GM18505 (cell line): ENCODE results near the gene SOWAHC.

Experiments used
- ATAC-seq: cut with Tn5 transposase; IDR thresholded peaks from one replicate; pipeline ENCODE4 v1.9.1; 2021; ENCODE audit not compliant: unreplicated experiment
- POLR2A ChIP-seq: IDR thresholded peaks from 4 replicates; pipeline ENCODE4 v1.6.1; 2011; ENCODE audit warnings: borderline replicate concordance; ENCODE audit not compliant: insufficient read depth, insufficient read length; ENCODE audit errors: extremely low read depth

Gene SOWAHC

DNA sequence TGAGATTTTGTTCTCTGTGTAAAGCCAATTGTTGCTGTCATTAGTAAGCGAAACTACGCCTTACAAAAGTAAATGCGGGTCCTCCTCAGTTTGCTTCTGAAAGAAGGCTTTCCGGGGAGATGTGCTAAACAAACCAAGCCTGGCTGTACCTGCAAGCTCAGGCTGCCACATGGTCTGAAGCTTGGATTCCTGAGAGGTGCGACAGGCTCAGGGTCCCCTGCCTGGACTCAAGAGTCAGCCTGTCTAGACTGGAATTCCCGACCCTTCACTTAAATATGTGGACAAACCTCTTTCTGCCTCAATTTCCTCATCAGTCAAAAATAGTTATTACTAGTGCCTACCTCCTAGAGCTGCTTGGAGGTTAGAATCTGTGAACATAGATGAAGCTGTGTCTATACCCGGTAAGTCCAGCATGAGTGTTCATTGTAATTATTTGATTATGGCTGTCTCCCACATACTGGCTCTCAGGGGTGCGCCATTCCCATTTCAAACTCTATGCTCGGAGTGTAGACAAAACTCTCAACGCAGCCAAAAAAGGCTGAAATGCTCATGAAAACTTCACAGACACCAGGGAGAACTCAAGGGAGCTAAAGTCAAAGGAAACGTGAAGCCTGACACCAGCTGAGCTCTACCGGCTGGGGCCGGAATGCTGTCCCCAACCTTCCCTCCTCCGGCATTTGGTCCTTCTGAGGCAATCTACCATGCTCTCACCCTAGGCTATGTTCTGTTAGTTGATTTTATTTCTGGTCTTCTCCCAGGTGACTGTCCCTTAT is 31.4 kb downstream of the SOWAHC start:
- no peak for TF ChIP-seq POLR2A
- no peak for ATAC-seq

- ATAC-seq = no peak
- TF ChIP-seq POLR2A = no peak
Measured at GRCh38 chr2:109646961-109647360, 32.8 kb downstream of the SOWAHC start.

- ATAC-seq = no peak
- no peak for TF ChIP-seq POLR2A
Measured at GRCh38 chr2:109647636-109648035, 33.5 kb downstream of the SOWAHC start.

GRCh38 chr2:109648041-109648527 is 33.9 kb downstream of the SOWAHC start:
- no peak for ATAC-seq
- TF ChIP-seq POLR2A = no peak

- ATAC-seq = no peak
- no peak for TF ChIP-seq POLR2A
Measured at GRCh38 chr2:109649736-109650695, 35.9 kb downstream of the SOWAHC start.

DNA sequence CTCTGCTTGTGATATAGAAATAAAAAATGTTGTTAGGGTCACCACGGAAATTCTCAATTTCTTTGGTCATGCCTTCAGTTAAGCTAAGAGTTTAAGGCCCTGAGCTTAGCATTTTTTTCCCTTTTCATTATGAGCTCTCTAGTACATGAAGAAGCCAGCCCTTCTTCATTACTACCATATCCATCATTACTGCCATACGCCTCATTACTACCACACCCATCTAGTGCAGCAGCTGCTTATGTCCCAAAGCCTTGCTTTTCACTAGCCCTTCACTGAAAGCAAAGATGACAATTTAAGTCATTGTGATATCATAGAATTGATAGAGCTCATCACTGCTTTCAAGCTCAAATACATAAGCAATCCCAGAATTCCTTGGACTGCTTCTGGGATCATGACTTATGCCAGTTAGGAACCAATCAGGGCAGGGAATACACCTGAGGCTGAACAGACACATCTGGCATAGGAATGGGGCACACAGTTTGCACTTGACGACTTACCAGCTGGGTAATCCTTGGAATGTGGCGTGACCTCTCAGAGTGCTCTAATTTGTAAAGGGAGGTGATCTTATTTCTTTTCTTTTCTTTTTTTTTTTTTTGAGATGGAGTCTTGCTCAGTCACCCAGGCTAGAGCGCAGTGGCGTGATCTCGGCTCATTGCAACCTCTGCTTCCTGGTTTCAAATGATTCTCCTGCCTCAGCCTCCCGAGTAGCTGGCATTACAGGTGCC is 40.3 kb downstream of the SOWAHC start:
- TF ChIP-seq POLR2A = no peak
- no peak for ATAC-seq

DNA sequence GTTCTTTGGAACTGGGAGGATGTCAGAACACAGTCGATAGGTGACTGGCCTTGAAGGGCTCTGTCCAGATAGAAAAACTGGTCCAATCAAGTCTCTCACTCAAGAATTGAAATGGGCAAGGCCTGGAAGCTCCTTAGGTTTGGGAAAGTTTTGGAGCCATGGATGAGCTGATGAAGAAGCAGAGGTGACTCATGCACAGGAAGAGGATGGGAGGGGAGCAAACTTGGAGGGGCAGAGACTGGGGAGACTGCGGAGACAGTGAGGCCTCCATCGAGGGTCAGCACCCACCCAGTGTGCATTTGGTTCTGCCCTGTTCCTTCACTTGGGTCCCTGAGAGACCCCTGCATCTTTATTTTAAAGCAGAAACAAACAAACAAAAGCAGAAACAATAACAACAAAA is 41.1 kb downstream of the SOWAHC start:
- no peak for ATAC-seq
- TF ChIP-seq POLR2A = no peak

DNA sequence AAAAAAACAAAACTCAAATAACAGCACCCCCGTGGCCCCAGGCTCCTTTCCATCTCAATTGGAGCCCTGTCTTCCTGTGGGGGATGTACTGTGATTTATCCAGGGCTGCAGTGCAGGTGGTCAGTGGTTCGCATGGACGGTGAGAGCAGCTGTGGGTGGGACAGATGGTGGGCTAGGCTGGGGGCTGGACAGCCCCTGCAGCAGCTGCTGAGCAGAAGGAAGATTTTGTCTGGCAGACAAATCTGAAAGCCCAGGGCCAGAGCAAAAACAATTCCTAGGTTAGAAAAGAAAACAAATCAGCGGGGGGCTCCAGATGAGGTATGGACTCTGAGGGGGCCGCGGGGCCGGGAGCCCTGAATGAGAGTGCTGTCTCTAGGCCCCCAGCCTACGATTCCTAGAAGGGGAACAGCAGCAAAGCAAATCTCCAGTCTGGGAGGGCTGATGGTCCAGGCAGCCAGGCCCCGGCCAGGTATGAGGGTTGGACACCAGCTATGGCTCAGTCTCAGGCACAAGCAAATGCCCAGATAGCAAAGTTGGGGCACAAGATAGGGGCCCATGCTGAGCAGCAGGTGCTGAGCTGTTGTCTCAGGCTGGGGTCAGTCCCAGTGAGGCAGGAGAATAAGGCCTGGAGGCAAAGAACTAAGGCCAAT is 45.4 kb downstream of the SOWAHC start:
- no peak for TF ChIP-seq POLR2A
- no peak for ATAC-seq

GRCh38 chr2:109660046-109660860 is 46.1 kb downstream of the SOWAHC start:
- ATAC-seq = no peak
- TF ChIP-seq POLR2A = no peak

GRCh38 chr2:109662889-109663288 is 48.7 kb downstream of the SOWAHC start:
- no peak for TF ChIP-seq POLR2A
- ATAC-seq = no peak

- ATAC-seq = no peak
- TF ChIP-seq POLR2A = no peak
Measured at GRCh38 chr2:109663721-109664120, 49.6 kb downstream of the SOWAHC start.

GRCh38 chr2:109666466-109666865 is 52.3 kb downstream of the SOWAHC start:
- no peak for ATAC-seq
- no peak for TF ChIP-seq POLR2A
